GM12878 (cell line): ENCODE results near the gene SMPD2. TPM values are rescaled to one million over a fixed set of nuclear protein-coding genes. Genes with fewer than 3 reads are reported as not detected.

Experiments used
- ATAC-seq: fragments of 200-7000 bp; cut with Tn5 transposase; 3 replicates; pipeline ENCODE4 v1.9.1; 2020; ENCODE audit warnings: mild to moderate bottlenecking, moderate library complexity
- BruUV-seq: library from RNA; stranded (reverse); fragments of 400-500 nt; replicated peaks from 2 replicates; lab custom pipeline; 2021; lab: Mats Ljungman, UMichigan
- CTCF ChIA-PET: fragments of 300-600 bp; sonication (Branson Sonifier 250); formaldehyde crosslinking; extraction: SDS; loops from one replicate; lab custom pipeline; 2021; ENCODE audit warnings: inconsistent platforms; lab: Yijun Ruan, JAX
- POLR2A ChIA-PET: fragments of 350-600 bp; formaldehyde crosslinking; extraction: SDS; loops from one replicate; lab custom pipeline; 2021; ENCODE audit warnings: inconsistent platforms; lab: Charles Lee
- RAD21 ChIA-PET: fragments of 300-600 bp; sonication (Branson Sonifier 250); formaldehyde crosslinking; loops from one replicate; lab custom pipeline; 2023; ENCODE audit warnings: antibody characterized with exemption; ENCODE audit not compliant: unreplicated experiment; lab: Charles Lee
- SMC1A ChIA-PET: fragments of 300-600 bp; sonication (Branson Sonifier 250); formaldehyde crosslinking; loops from one replicate; lab custom pipeline; 2023; ENCODE audit not compliant: unreplicated experiment, uncharacterized antibody; lab: Charles Lee
- DNase-seq: peaks from one replicate; pipeline ENCODE4 v3.0.0-alpha.2; 2011; ENCODE audit warnings: low read depth, low spot score
- FAIRE-seq: peaks from 3 replicates; lab custom pipeline; 2011; peaks lifted over from hg19 to GRCh38; lab: Jason Lieb, UNC
- H2AFZ ChIP-seq: 2 replicates; pipeline ENCODE4 v1.6.0; 2011; ENCODE audit warnings: low read depth, low read length, control low read depth; ENCODE audit not compliant: control insufficient read depth
- H3K27ac ChIP-seq: 2 replicates; pipeline ENCODE4 v1.5.1; 2011; ENCODE audit warnings: control low read depth; ENCODE audit not compliant: control insufficient read depth, insufficient read depth
- H3K27me3 ChIP-seq, 2 experiments: replicated peaks in 1 of 2; 2 replicates each; pipeline versions ENCODE4 v1.6.0 to v1.6.1; 2011; ENCODE audit warnings: low read length in 1 of 2; ENCODE audit not compliant: control insufficient read depth in 2 of 2, insufficient read depth in 2 of 2
- H3K36me3 ChIP-seq, 2 experiments: 2 replicates each; pipeline ENCODE4 v1.5.1; 2011; ENCODE audit warnings: low read length in 1 of 2; ENCODE audit not compliant: control insufficient read depth in 2 of 2, insufficient read depth in 2 of 2
- H3K4me1 ChIP-seq: 2 replicates; pipeline ENCODE4 v1.6.1; 2011; ENCODE audit warnings: mild to moderate bottlenecking, low read length, moderate library complexity, mixed read lengths; ENCODE audit not compliant: control insufficient read depth, insufficient read depth
- H3K4me2 ChIP-seq: 2 replicates; pipeline ENCODE4 v1.6.0; 2011; ENCODE audit warnings: control low read depth; ENCODE audit not compliant: control insufficient read depth, insufficient read depth
- H3K4me3 ChIP-seq: fragments of 200-600 bp; sonication (generic); 2 replicates; pipeline ENCODE4 v1.5.1; 2016
- H3K79me2 ChIP-seq: 2 replicates; pipeline ENCODE4 v1.6.0; 2011; ENCODE audit warnings: low read length; ENCODE audit not compliant: control insufficient read depth, insufficient read depth
- H3K9ac ChIP-seq: 2 replicates; pipeline ENCODE4 v1.8.0; 2011; ENCODE audit warnings: low read length, control low read depth, mixed read lengths; ENCODE audit not compliant: control insufficient read depth, insufficient read depth
- H3K9me3 ChIP-seq: replicated peaks from 3 replicates; pipeline ENCODE4 v1.5.1; 2011; ENCODE audit warnings: mild to moderate bottlenecking, low read length; ENCODE audit not compliant: control insufficient read depth, insufficient read depth
- H4K20me1 ChIP-seq: 2 replicates; pipeline ENCODE4 v1.6.0; 2011; ENCODE audit not compliant: control insufficient read depth, insufficient read depth
- BHLHE40 ChIP-seq, 2 experiments: fragments of 450-650 bp in 1 of 2; IDR thresholded peaks; 2 replicates each; pipeline ENCODE4 v1.6.1; 2011 to 2017; ENCODE audit warnings: low read depth in 2 of 2, borderline replicate concordance in 1 of 2, improper control_type of control experiment in 1 of 2, low read length in 1 of 2, mild to moderate bottlenecking in 1 of 2
- E4F1 ChIP-seq: fragments of 450-650 bp; IDR thresholded peaks from 2 replicates; pipeline ENCODE4 v1.6.1; 2018; ENCODE audit warnings: borderline replicate concordance, mild to moderate bottlenecking; ENCODE audit not compliant: partially characterized antibody
- HCFC1 ChIP-seq: fragments of 150-350 bp; IDR thresholded peaks from 2 replicates; pipeline ENCODE4 v1.6.1; 2014; ENCODE audit warnings: low read length
- IKZF2 ChIP-seq, 2 experiments: fragments of 450-650 bp; IDR thresholded peaks; 2 replicates each; pipeline ENCODE4 v1.6.1; 2017; ENCODE audit warnings: mild to moderate bottlenecking in 2 of 2, moderate library complexity in 2 of 2
- KDM1A ChIP-seq: fragments of 200-600 bp; sonication (generic); IDR thresholded peaks from 2 replicates; pipeline ENCODE4 v1.6.1; 2016; ENCODE audit warnings: borderline replicate concordance
- KLF5 ChIP-seq: fragments of 450-650 bp; IDR thresholded peaks from 2 replicates; pipeline ENCODE4 v1.6.1; 2014; ENCODE audit warnings: mild to moderate bottlenecking; ENCODE audit not compliant: partially characterized antibody
- LARP7 ChIP-seq: fragments of 450-650 bp; IDR thresholded peaks from 2 replicates; pipeline ENCODE4 v1.6.1; 2017; ENCODE audit warnings: mild to moderate bottlenecking
- MAX ChIP-seq: IDR thresholded peaks from 2 replicates; pipeline ENCODE4 v1.6.1; 2012; ENCODE audit warnings: low read depth, low read length, improper control_type of control experiment
- MEF2A ChIP-seq: IDR thresholded peaks from 2 replicates; pipeline ENCODE4 v1.6.1; 2011; ENCODE audit warnings: low read depth, mild to moderate bottlenecking, low read length, moderate library complexity; ENCODE audit not compliant: insufficient read depth
- MTA2 ChIP-seq: fragments of 450-650 bp; IDR thresholded peaks from 2 replicates; pipeline ENCODE4 v1.6.1; 2016; ENCODE audit warnings: low read depth, mild to moderate bottlenecking, moderate library complexity
- NFIC ChIP-seq: IDR thresholded peaks from 2 replicates; pipeline ENCODE4 v1.6.1; 2012; ENCODE audit warnings: low read depth, mild to moderate bottlenecking, inconsistent platforms, low read length, moderate library complexity
- POLR2A ChIP-seq: IDR thresholded peaks from 2 replicates; pipeline ENCODE4 v1.6.1; 2011; ENCODE audit warnings: low read depth, mild to moderate bottlenecking, low read length
- RB1 ChIP-seq: fragments of 450-650 bp; formaldehyde crosslinking; IDR thresholded peaks from 2 replicates; pipeline ENCODE4 v1.6.1; 2017; ENCODE audit warnings: mild to moderate bottlenecking, borderline replicate concordance
- RELA ChIP-seq: fragments of 450-650 bp; IDR thresholded peaks from 2 replicates; pipeline ENCODE4 v1.8.0; 2014; ENCODE audit warnings: borderline replicate concordance; ENCODE audit not compliant: partially characterized antibody
- SMARCA5 ChIP-seq: fragments of 450-650 bp; IDR thresholded peaks from 2 replicates; pipeline ENCODE4 v1.6.1; 2017; ENCODE audit warnings: mild to moderate bottlenecking
- STAT1 ChIP-seq: fragments of 450-650 bp; conservative IDR thresholded peaks from 2 replicates; pipeline ENCODE4 v1.6.1; 2014; ENCODE audit warnings: antibody characterized with exemption, mild to moderate bottlenecking
- TAF1 ChIP-seq: IDR thresholded peaks from 2 replicates; pipeline ENCODE4 v1.6.1; 2011; ENCODE audit warnings: mild to moderate bottlenecking, low read depth, low read length, borderline replicate concordance
- USF1 ChIP-seq: IDR thresholded peaks from 2 replicates; pipeline ENCODE4 v1.6.1; 2011; ENCODE audit warnings: borderline replicate concordance, low read depth, mild to moderate bottlenecking, moderate library complexity, mixed read lengths, low read length; ENCODE audit not compliant: insufficient read depth; ENCODE audit errors: extremely low read length
- ZNF24 ChIP-seq: fragments of 450-650 bp; IDR thresholded peaks from 2 replicates; pipeline ENCODE4 v1.6.1; 2017; ENCODE audit warnings: antibody characterized with exemption, mild to moderate bottlenecking
- ZSCAN29 ChIP-seq: fragments of 450-650 bp; IDR thresholded peaks from 2 replicates; pipeline ENCODE4 v1.6.1; 2017; ENCODE audit warnings: mild to moderate bottlenecking, moderate library complexity
- WGBS: methylation state at CpG from one replicate; pipeline ENCODE4 v1.1.6; 2016; ENCODE audit warnings: low lambda C conversion rate; ENCODE audit not compliant: insufficient replicate concordance, insufficient coverage; ENCODE audit errors: missing lambda C conversion rate; 5-methylcytosine and 5-hydroxymethylcytosine counted together
- in situ Hi-C: fragments of 300-500 bp; cut with MboI; formaldehyde crosslinking; loops from 9 replicates; pipeline ENCODE4 v1.14.3; 2018; ENCODE audit warnings: mixed read lengths
- intact Hi-C: fragments of 100-400 bp; cut with micrococcal nuclease; formaldehyde crosslinking; loops from one replicate; pipeline ENCODE4 v1.14.2; 2022; ENCODE audit not compliant: unreplicated experiment
- polyA plus RNA-seq, 11 experiments: library from polyadenylated mRNA; depleted of rRNA in 4 of 11; unstranded in 6 of 11; stranded (reverse) in 5 of 11; fragments of >200 nt; fragmentation: Nextera tagmentation in 4 of 11; fragmentation: Illumina TruSeq in 1 of 11; extraction: Ambion mirVana in 4 of 11; extraction: Trizol in 1 of 11; gene quantifications; 1 replicate in 1 of 11; 2 replicates in 10 of 11; pipeline versions ENCODE4 v1.2.1 to v1.2.3, GENCODE V29; 2011 to 2016; ENCODE audit warnings: inconsistent platforms in 2 of 11, missing spikeins in 2 of 11, low read depth in 1 of 11
- total RNA-seq, 4 experiments: library from RNA; depleted of rRNA in 3 of 4; stranded (reverse); fragments of >200 nt in 3 of 4; fragmentation: Illumina TruSeq in 1 of 4; extraction: Trizol in 1 of 4; gene quantifications; 2 replicates each; pipeline versions ENCODE4 v1.2.1 to v1.2.3, GENCODE V29; 2013 to 2021

Gene SMPD2
- total and polyA plus RNA-seq, 10 of the 15 experiments (the other 5 are each of a cell fraction or from before 2014, with no cell fraction given): 0.06 to 15.4 (median 9.7) TPM

- BruUV-seq: no TSS peak
- peak within 1 kb of the TSS; percentile 93 for H3K4me2 ChIP-seq
- TF ChIP-seq IKZF2 (IDR thresholded peaks at IDR 0.05) (no peak), ZNF24 (no peak), BHLHE40 (IDR thresholded peaks at IDR 0.05; ENCODE audit: borderline replicate concordance in 1 of 2, low read depth in 2 of 2, low read length in 1 of 2) (peak in 1 of 2 experiments; percentile 86; a peak in 2 of 4 replicates), KLF5 (peak; percentile 70), NFIC (no peak), ZSCAN29 (peak; percentile 65; the same call in 1 of the 2 replicates), LARP7 (peak; percentile 91), RB1 (peak; percentile 43; the same call in 1 of the 2 replicates), KDM1A (no peak), MTA2 (no peak), RELA (peak; percentile 42), TAF1 (peak; percentile 67; the same call in 1 of the 2 replicates), USF1 (peak; percentile 89), MEF2A (no peak), SMARCA5 (0 out of 2 replicates have a peak, but pooled peaks have one; percentile 46), STAT1 (0 out of 2 replicates have a peak, but pooled peaks have one; percentile 49), MAX (peak; percentile 80), POLR2A (peak; percentile 86), HCFC1 (0 out of 2 replicates have a peak, but pooled peaks have one; percentile 28), E4F1 (peak; percentile 41)
Measured at GRCh38 chr6:109482905-109483734, 42.6 kb downstream of the SMPD2 start, which contains the start of gene ZBTB24. ZBTB24 (minus strand) TSS chr6:109483219; CDS start chr6:109482026, 1,193 bp downstream.

More at GRCh38 chr6:109482905-109483734, 42.6 kb downstream of the SMPD2 start, which contains the start of gene ZBTB24:
- 1% methylated on average over 33 of the region's 97 CpGs for WGBS
- peaks cover 43% of the 10 kb centered on the region for H3K79me2 ChIP-seq
- no peaks in the 10 kb centered on the region for H4K20me1 ChIP-seq
- FAIRE-seq (no peak), DNase-seq (peak; percentile 41), ATAC-seq (peak; percentile 89)
- H3K9me3 ChIP-seq: no peaks in the 10 kb centered on the region
- ChIA-PET SMC1A (interaction anchor here (1.0 to 9.4 kb wide), 9 partner anchors 10 to 132 kb away, joined by 3 to 148 read pairs (median 5); partner anchors contain the start of gene MICAL1), RAD21 (interaction anchor here (1.2 to 5.5 kb wide), 4 partner anchors 8 to 100 kb away, joined by 4 to 97 read pairs (median 21); partner anchors contain the start of genes CD164, MICAL1, PPIL6 and SMPD2), CTCF (interaction anchor here (0.8 to 4.5 kb wide), 7 partner anchors 9 to 100 kb away, joined by 3 to 35 read pairs (median 7); partner anchors contain the start of genes CD164, PPIL6 and SMPD2), POLR2A (interaction anchor here (0.6 to 9.3 kb wide), 6 partner anchors 14 to 382 kb away, joined by 3 to 132 read pairs (median 4); partner anchors contain the start of genes MICAL1, PPIL6 and SMPD2)
- H2AFZ ChIP-seq: peak within 1 kb of the TSS; percentile 81
- peak within 1 kb of the TSS; percentile 86 for H3K4me3 ChIP-seq
- H3K9ac ChIP-seq: peak within 1 kb of the TSS; percentile 67
- intact Hi-C loops (loop anchor here (1.0 kb wide), 2 partner anchors 28 to 43 kb away; partner anchors contain the start of genes MICAL1, PPIL6 and SMPD2), in situ Hi-C loops (no loop called here)
- H3K27me3 ChIP-seq: no peaks in the 10 kb centered on the region
- peak within 1 kb of the TSS; percentile 73 for H3K27ac ChIP-seq
- peaks cover 0 to 18% of the 10 kb centered on the region in 2 experiments; a peak in 2 of 4 replicates for H3K36me3 ChIP-seq
- H3K4me1 ChIP-seq: no peaks in the 10 kb centered on the region; the same call in 1 of the 2 replicates
